ENCODE results near the gene PPP2R5E. TPM values are rescaled to one million over a fixed set of nuclear protein-coding genes. Genes with fewer than 3 reads are reported as not detected.
"Not testable (repeated sequence)": the region's sequence is repeated elsewhere in the genome, so short reads cannot be mapped to it uniquely, and the experiment has no call there.

Gene PPP2R5E
- total RNA-seq: 10 to 100 TPM; 34.4 to 44.5 TPM
- long read RNA-seq, donor 1, full-length matches to known transcripts: 15 of 27 reads
- long read RNA-seq, donor 1, partial matches to known transcripts: 1 of 27 reads
- long read RNA-seq, donor 1, other reads (novel, unspliced or antisense): 11 of 27 reads
- long read RNA-seq, donor 2, full-length matches to known transcripts: 20 of 68 reads
- long read RNA-seq, donor 2, partial matches to known transcripts: 35 of 68 reads
- long read RNA-seq, donor 2, other reads (novel, unspliced or antisense): 13 of 68 reads

GRCh38 chr14:63543000-63543825, at the start of gene PPP2R5E:
TSS of gene PPP2R5E (minus strand) at chr14:63543377. CDS start at chr14:63539685, 3,692 bp downstream.
- DNase-seq (ENCODE audit: low spot score): peak; percentile 99
- intact Hi-C loops (cut with DNase I): loop anchor here (5.0 to 10.0 kb wide), 2 partner anchors 146 to 158 kb away; no protein-coding TSS in a partner anchor

DNA sequence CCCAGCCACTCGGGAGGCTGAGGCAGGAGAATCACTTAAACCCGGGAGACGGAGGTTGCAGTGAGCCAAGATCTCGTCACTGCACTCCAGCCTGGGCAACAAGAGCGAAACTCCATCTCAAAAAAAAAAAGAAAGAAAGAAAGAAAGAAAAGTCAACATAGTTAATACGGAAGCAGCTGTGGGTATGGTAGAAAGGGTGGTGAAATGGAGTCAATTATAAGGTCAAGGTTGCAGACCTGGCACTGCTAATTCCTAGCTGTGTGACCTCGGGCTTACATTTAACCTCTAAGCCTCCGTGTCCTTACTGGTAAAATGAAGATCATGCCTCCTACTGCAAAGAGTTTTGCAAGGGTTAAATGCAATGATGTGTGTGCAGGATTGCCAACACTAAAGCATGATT, 39.9 kb upstream of the PPP2R5E start:
- DNase-seq (ENCODE audit: low spot score); intact Hi-C loops (cut with DNase I): not testable (repeated sequence)

GRCh38 chr14:63581491-63581890, 38.3 kb upstream of the PPP2R5E start:
- DNase-seq (ENCODE audit: low spot score): no peak
- intact Hi-C loops (cut with DNase I): no loop called here

- no peak for DNase-seq (ENCODE audit: low spot score)
- intact Hi-C loops (cut with DNase I): no loop called here
These were observed 35.1 kb upstream of the PPP2R5E start for GRCh38 chr14:63578300-63578699.

GRCh38 chr14:63573581-63573980, 30.4 kb upstream of the PPP2R5E start:
- DNase-seq (ENCODE audit: low spot score): no peak
- intact Hi-C loops (cut with DNase I): no loop called here

- intact Hi-C loops (cut with DNase I): no loop called here
- no peak for DNase-seq (ENCODE audit: low spot score)
These were observed 22.3 kb upstream of the PPP2R5E start for GRCh38 chr14:63565448-63565847.

DNA sequence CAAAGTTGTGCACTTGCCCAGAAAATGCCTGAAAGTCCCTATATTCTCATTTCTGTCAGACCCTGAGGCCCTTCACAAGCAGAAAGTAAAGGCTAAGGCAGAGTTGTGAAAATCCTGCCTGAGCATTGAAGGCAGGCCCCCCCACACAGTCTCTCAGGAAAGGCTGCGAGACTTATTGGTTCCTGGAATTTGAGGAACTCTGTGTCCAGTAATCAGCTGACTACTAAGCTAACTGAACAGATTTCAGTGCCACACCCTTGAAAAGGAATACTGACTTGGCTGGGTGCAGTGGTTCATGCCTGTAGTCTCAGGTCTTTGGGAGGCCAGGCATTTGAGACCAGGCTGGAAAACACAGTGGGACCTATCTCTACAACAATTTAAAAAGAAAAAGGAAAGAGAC, 21.1 kb upstream of the PPP2R5E start:
- DNase-seq (ENCODE audit: low spot score): no peak
- intact Hi-C loops (cut with DNase I): no loop called here

DNA sequence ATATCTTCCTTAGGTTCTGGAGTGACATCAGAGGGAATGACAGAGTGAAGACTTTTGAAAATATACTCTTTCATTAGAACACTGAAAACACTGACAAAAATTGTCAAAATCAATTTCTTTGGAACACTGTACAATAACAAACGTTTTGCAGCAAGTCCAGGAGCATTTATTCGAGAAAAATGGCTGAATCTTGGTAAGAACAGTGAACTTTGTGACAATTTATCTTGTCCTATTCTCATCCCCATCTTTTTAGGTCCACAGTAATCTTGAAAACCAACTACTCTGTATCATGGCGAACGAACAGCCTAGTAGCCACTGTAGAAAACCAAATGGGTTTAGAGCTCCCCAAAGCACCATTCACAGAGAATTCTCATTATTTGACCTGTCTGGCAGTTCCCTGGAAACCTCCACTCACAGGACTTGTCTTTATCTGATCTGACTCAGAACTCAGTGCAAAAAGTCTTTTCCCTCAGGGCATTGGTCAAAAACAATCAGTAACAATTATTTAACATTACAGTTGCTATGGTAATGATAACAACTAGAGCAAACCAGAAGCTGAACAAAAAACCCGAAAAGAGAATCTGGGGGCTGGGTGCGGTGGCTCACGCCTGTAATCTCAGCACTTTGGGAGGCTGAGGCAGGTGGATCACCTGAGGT, 20.3 kb upstream of the PPP2R5E start:
- intact Hi-C loops (cut with DNase I): no loop called here

DNA sequence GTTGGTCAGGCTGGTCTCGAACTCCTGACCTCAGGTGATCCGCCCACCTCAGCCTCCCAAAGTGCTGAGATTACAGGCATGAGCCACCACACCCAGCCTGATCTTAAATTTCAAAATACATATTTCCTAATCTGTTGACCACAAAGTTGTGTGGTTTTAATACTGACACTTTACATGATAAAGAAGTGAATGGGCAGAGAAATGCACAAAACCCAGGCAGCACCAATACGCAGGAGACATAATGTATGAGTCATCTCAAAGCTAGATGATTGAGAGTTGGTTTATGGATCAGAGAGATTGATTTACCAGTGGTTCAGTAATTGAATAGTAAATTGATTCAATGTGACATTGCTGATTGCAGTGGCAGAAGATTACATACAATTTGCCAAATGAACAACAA, 19.2 kb upstream of the PPP2R5E start:
- no peak for DNase-seq (ENCODE audit: low spot score)
- intact Hi-C loops (cut with DNase I): no loop called here

More for the DNA sequence above, 20.3 kb upstream of the PPP2R5E start:
- DNase-seq (ENCODE audit: low spot score): no peak

DNA sequence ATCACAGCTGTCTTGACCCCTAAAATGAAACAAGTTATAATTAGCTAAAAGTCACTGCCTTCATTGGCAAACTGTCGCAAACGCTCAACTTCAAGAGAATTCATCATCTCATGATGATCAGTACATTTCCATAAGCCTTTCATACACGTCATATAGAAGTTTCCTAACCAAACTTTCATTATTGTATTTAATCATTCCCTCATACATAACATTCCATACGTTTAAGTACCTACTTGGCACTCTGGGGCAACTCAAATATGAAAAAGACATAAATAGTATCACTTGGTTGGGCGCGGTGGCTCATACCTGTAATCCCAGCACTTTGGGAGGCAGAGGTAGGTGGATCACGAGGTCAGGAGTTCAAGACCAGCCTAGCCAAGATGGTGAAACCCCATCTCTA, 12.4 kb upstream of the PPP2R5E start:
- DNase-seq (ENCODE audit: low spot score): no peak
- intact Hi-C loops (cut with DNase I): no loop called here

DNA sequence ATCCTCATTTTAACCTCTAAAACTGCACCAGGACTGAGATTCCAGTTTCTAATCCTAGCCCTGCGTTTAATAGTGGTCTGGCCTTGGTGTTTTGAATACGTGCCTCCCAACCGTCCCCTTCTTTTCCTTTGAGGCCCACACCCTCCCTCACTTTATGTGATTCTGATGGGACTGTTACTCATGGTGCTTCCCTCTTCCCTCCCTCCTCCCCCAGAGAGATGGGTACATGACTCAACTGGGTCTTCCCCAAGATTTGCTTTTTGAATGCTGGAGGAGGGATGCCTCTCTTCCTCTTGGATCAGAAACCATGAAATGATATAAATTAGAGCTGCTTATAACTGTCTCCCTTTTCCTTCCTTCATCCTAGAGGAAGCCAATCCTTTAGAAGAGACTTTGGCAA, 8.2 kb upstream of the PPP2R5E start:
- no peak for DNase-seq (ENCODE audit: low spot score)
- intact Hi-C loops (cut with DNase I): no loop called here

- DNase-seq (ENCODE audit: low spot score): no peak
- intact Hi-C loops (cut with DNase I): loop anchor here in 1 of 2 donors (10.0 kb wide), 1 partner anchor 163 kb away; no protein-coding TSS in a partner anchor
These were observed 4.7 kb upstream of the PPP2R5E start for GRCh38 chr14:63547798-63548335.

DNA sequence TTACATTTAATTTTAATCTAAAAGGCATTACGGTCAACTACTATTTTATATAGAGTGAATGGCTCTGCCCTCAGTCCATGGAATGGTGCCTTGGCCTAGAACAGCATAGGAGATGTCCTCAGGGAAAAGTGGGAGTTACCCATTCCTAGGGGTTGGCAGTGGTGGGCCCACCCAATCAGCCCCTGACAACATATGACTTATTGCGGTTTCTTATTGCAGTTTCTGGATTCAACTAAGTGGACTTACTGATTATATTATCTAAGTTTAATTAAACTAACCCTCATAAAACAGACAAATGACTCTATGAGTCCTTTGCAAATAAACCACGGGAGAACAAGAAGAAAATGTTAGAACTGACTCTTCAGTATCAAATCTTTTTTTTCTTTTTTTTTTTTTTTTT, 2.3 kb upstream of the PPP2R5E start:
- DNase-seq (ENCODE audit: low spot score): no peak

GRCh38 chr14:63544591-63545299, 1.6 kb upstream of the PPP2R5E start:
- intact Hi-C loops (cut with DNase I): loop anchor here (5.0 to 10.0 kb wide), 2 partner anchors 147 to 160 kb away; no protein-coding TSS in a partner anchor
- DNase-seq (ENCODE audit: low spot score): no peak

More for the DNA sequence above, 2.3 kb upstream of the PPP2R5E start:
- intact Hi-C loops (cut with DNase I): loop anchor here in 1 of 2 donors (10.0 kb wide), 1 partner anchor 161 kb away; no protein-coding TSS in a partner anchor

DNA sequence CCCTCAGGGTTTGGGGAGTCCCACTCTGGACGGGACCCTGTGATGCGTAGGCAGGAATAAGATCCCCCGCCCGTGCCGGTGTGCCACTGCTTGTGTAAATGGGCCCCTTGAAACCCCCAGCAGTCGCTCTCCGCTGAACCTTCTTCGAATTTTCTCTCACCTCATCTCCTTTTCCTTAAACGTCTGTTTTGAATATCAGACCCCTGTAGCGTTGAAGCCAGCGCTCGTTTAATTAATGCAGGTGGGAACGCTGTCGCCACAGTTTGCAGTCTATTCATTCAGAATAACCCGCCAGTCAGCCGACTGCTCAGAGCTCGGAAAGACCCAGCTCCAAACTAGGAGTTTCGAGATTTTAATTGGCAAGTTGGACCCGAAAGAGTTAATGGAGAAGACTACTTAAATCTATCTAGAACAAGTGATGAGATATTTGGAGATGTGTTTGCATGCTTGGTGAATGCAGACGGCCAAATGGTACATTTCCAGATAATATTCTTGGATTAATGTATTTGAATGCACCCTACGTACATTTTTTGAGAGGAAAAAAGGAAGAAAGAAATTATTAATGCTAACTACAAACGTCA, 739 bp upstream of the PPP2R5E start:
- DNase-seq (ENCODE audit: low spot score): no peak
- intact Hi-C loops (cut with DNase I): loop anchor here (5.0 to 10.0 kb wide), 2 partner anchors 147 to 159 kb away; no protein-coding TSS in a partner anchor

GRCh38 chr14:63542231-63542999, 762 bp downstream of the PPP2R5E start:
- no peak for DNase-seq (ENCODE audit: low spot score)
- intact Hi-C loops (cut with DNase I): loop anchor here (5.0 to 10.0 kb wide), 2 partner anchors 145 to 158 kb away; no protein-coding TSS in a partner anchor

DNA sequence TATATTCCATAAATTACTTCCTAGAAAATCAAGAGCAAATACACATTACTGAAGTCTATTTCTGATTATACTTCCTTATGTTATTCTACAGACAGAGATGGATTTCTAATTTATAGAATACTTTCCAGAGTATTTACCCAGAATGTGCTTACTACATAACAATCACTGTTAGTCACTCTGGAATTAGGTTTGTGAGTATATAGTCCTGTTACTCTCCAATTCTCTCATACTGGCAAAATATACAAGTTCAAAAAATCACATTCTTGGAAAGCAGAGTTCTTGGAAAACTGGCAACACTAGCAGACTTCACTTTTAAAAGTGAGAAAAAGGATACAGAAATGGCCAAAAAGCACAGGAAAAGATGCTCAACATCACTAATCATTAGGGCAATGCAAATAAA, 7.3 kb downstream of the PPP2R5E start:
- DNase-seq (ENCODE audit: low spot score): no peak

DNA sequence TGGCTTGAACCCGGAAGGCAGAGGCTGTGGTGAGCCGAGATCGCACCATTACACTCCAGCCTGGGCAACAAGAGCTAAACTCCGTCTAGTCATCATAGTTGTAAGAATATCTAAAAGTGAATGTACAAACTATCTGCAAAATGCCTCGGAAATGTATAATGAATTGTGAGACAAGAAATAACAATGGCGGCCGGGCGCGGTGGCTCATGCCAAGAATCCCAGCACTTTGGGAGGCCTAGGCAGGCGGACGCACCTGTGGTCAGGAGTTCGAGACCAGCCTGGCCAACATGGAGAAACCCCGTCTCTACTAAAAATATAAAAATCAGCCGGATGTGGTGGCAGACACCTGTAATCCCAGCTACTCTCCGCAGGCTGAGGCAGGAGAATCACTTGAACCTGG, 9.7 kb downstream of the PPP2R5E start:
- no peak for DNase-seq (ENCODE audit: low spot score)
- intact Hi-C loops (cut with DNase I): no loop called here

More for the DNA sequence above, 7.3 kb downstream of the PPP2R5E start:
- intact Hi-C loops (cut with DNase I): no loop called here

All from posterior vena cava (tissue), 2 donors.